HepG2 (cell line): ENCODE measurements around the gene ACTR3. TPM values are rescaled to one million over a fixed set of nuclear protein-coding genes. Genes with fewer than 3 reads are reported as not detected.

Source experiments
- AKNA ChIP-seq: sonication (generic); formaldehyde crosslinking; IDR thresholded peaks from 2 replicates; pipeline ENCODE4 v1.4.0; 2020; ENCODE audit warnings: missing genetic modification reagents, borderline replicate concordance
- ARNT2 ChIP-seq: sonication (generic); formaldehyde crosslinking; IDR thresholded peaks from 2 replicates; pipeline ENCODE4 v1.8.0; 2022; ENCODE audit warnings: mild to moderate bottlenecking, low read depth, missing genetic modification reagents, moderate library complexity
- EED ChIP-seq: sonication (generic); formaldehyde crosslinking; IDR thresholded peaks from 2 replicates; pipeline ENCODE4 v1.5.0; 2020; ENCODE audit warnings: mild to moderate bottlenecking, missing genetic modification reagents
- ETV5 ChIP-seq: IDR thresholded peaks from 2 replicates; pipeline ENCODE4 v1.6.1; 2018; ENCODE audit warnings: missing biosample characterization, missing genetic modification reagents, inconsistent platforms, borderline replicate concordance
- KLF11 ChIP-seq: IDR thresholded peaks from 2 replicates; pipeline ENCODE4 v1.6.1; 2016; ENCODE audit warnings: missing compliant biosample characterization
- RNF2 ChIP-seq: fragments of 450-650 bp; conservative IDR thresholded peaks from 2 replicates; pipeline ENCODE4 v1.6.1; 2016; ENCODE audit warnings: low read depth
- SKI ChIP-seq: fragments of 450-650 bp; IDR thresholded peaks from one replicate; pipeline ENCODE4 v1.6.1; 2018; ENCODE audit warnings: mild to moderate bottlenecking; ENCODE audit not compliant: partially characterized antibody
- TOPORS ChIP-seq: sonication (generic); formaldehyde crosslinking; IDR thresholded peaks from 2 replicates; pipeline ENCODE4 v1.8.0; 2023; ENCODE audit warnings: mild to moderate bottlenecking, missing genetic modification reagents
- YEATS2 ChIP-seq: sonication (generic); formaldehyde crosslinking; IDR thresholded peaks from 2 replicates; pipeline ENCODE4 v1.4.0; 2020; ENCODE audit warnings: missing genetic modification reagents, borderline replicate concordance
- YEATS4 ChIP-seq: sonication (generic); formaldehyde crosslinking; IDR thresholded peaks from 2 replicates; pipeline ENCODE4 v1.4.0; 2020; ENCODE audit warnings: missing genetic modification reagents, borderline replicate concordance
- ZBTB42 ChIP-seq: sonication (generic); formaldehyde crosslinking; IDR thresholded peaks from 2 replicates; pipeline ENCODE4 v1.5.0; 2020; ENCODE audit warnings: mild to moderate bottlenecking, missing genetic modification reagents
- ZBTB8A ChIP-seq: sonication (generic); formaldehyde crosslinking; IDR thresholded peaks from 2 replicates; pipeline ENCODE4 v1.4.0; 2020; ENCODE audit warnings: mild to moderate bottlenecking, low read depth, missing genetic modification reagents, borderline replicate concordance
- ZMAT3 ChIP-seq: sonication (generic); formaldehyde crosslinking; conservative IDR thresholded peaks from 2 replicates; pipeline ENCODE4 v1.7.0; 2021; ENCODE audit warnings: missing genetic modification reagents
- ZNF18 ChIP-seq: sonication (generic); formaldehyde crosslinking; IDR thresholded peaks from 2 replicates; pipeline ENCODE4 v1.8.0; 2022; ENCODE audit warnings: mild to moderate bottlenecking, missing genetic modification reagents; ENCODE audit not compliant: insufficient replicate concordance
- ZNF207 ChIP-seq: fragments of 450-650 bp; IDR thresholded peaks from 2 replicates; pipeline ENCODE4 v1.6.1; 2016; ENCODE audit warnings: antibody characterized with exemption, borderline replicate concordance
- ZNF274 ChIP-seq: sonication (generic); formaldehyde crosslinking; IDR thresholded peaks from 2 replicates; pipeline ENCODE4 v1.5.1; 2020; ENCODE audit warnings: mild to moderate bottlenecking, missing genetic modification reagents
- ZNF33A ChIP-seq: sonication (generic); formaldehyde crosslinking; IDR thresholded peaks from 2 replicates; pipeline ENCODE4 v1.5.1; 2020; ENCODE audit warnings: missing genetic modification reagents, mild to moderate bottlenecking, moderate library complexity, borderline replicate concordance
- ZNF564 ChIP-seq: sonication (generic); formaldehyde crosslinking; IDR thresholded peaks from 2 replicates; pipeline ENCODE4 v1.8.1; 2023; ENCODE audit warnings: mild to moderate bottlenecking, missing genetic modification reagents
- ZNF883 ChIP-seq: sonication (generic); formaldehyde crosslinking; IDR thresholded peaks from 2 replicates; pipeline ENCODE4 v1.5.1; 2020; ENCODE audit warnings: mild to moderate bottlenecking, missing genetic modification reagents; ENCODE audit errors: not compliant biosample characterization
- polyA plus RNA-seq, 8 experiments: library from polyadenylated mRNA; depleted of rRNA in 3 of 8; stranded (reverse) in 7 of 8; unstranded in 1 of 8; fragments of >200 nt; fragmentation: Illumina TruSeq in 4 of 8; extraction: Trizol in 4 of 8; gene quantifications; 2 replicates each; pipeline versions ENCODE4 v1.2.1 to v1.2.3, GENCODE V29; 2011 to 2016; ENCODE audit warnings: low read depth in 4 of 8, missing spikeins in 1 of 8, mixed read lengths in 1 of 8; ENCODE audit not compliant: insufficient read depth in 1 of 8
- total RNA-seq, 5 experiments: library from RNA; depleted of rRNA; stranded (reverse); fragments of >200 nt; fragmentation: Illumina TruSeq; extraction: Trizol; gene quantifications; 2 replicates each; pipeline ENCODE4 v1.2.3, GENCODE V29; 2016; ENCODE audit warnings: low read depth in 1 of 5
- TF ChIP-seq, protein P1 (sequence below): sonication (generic); formaldehyde crosslinking; IDR thresholded peaks from 2 replicates; pipeline ENCODE4 v1.4.0; 2020; ENCODE audit warnings: mild to moderate bottlenecking, missing genetic modification reagents, borderline replicate concordance

ACTR3 gene
- total and polyA plus RNA-seq, 2 of the 13 experiments (the other 11 are each of a cell fraction or from before 2014, with no cell fraction given) = 123 to 225 TPM

GRCh38 chr2:113890253-113891235, 655 bp downstream of the ACTR3 start (continued):
- TF ChIP-seq ETV5 (CRISPR knock-in tag) (0 out of 2 replicates have a peak, but pooled peaks have one; percentile 10), SKI (no peak), YEATS4 (CRISPR knock-in tag) (no peak), KLF11 (CRISPR knock-in tag) (0 out of 2 replicates have a peak, but pooled peaks have one; percentile 51), ZNF18 (CRISPR knock-in tag) (peak; percentile 29), YEATS2 (CRISPR knock-in tag) (peak; percentile 26; the same call in 1 of the 2 replicates), TOPORS (CRISPR knock-in tag) (peak; percentile 5; the same call in 1 of the 2 replicates), ZNF207 (no peak), ZNF883 (CRISPR knock-in tag) (peak; percentile 32), ZBTB8A (CRISPR knock-in tag) (no peak), EED (CRISPR knock-in tag) (0 out of 2 replicates have a peak, but pooled peaks have one; percentile 50), RNF2 (no peak), ZMAT3 (no peak), ZNF274 (CRISPR knock-in tag) (peak; percentile 61; the same call in 1 of the 2 replicates), ZNF33A (CRISPR knock-in tag) (no peak; the same call in 1 of the 2 replicates), AKNA (CRISPR knock-in tag) (no peak), ZBTB42 (CRISPR knock-in tag) (peak; percentile 6; the same call in 1 of the 2 replicates), ARNT2 (CRISPR knock-in tag) (0 out of 2 replicates have a peak, but pooled peaks have one; percentile 50), ZNF564 (CRISPR knock-in tag) (no peak; the same call in 1 of the 2 replicates)
- TF ChIP-seq, protein P1, sequence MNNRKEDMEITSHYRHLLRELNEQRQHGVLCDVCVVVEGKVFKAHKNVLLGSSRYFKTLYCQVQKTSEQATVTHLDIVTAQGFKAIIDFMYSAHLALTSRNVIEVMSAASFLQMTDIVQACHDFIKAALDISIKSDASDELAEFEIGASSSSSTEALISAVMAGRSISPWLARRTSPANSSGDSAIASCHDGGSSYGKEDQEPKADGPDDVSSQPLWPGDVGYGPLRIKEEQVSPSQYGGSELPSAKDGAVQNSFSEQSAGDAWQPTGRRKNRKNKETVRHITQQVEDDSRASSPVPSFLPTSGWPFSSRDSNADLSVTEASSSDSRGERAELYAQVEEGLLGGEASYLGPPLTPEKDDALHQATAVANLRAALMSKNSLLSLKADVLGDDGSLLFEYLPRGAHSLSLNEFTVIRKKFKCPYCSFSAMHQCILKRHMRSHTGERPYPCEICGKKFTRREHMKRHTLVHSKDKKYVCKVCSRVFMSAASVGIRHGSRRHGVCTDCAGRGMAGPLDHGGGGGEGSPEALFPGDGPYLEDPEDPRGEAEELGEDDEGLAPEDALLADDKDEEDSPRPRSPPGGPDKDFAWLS (CRISPR knock-in tag) = no peak
